HG03135 (cell line): ENCODE data around the gene PDYN.
"Not testable (repeated sequence)": the region's sequence is repeated elsewhere in the genome, so short reads cannot be mapped to it uniquely, and the experiment has no call there.

Experiments used
- ATAC-seq: cut with Tn5 transposase; IDR thresholded peaks from one replicate; pipeline ENCODE4 v1.9.1; 2021; ENCODE audit warnings: mild to moderate bottlenecking, moderate library complexity; ENCODE audit not compliant: unreplicated experiment

The PDYN gene

GRCh38 chr20:1993986-1994385 is at the start of gene PDYN:
Gene PDYN (minus strand): TSS chr20:1994058. CDS start chr20:1983084, 10,974 bp downstream.
- no peak for ATAC-seq

- no peak for ATAC-seq
Measured at GRCh38 chr20:2042400-2042799, 48.5 kb upstream of the PDYN start.

- no peak for ATAC-seq
Measured at GRCh38 chr20:2038161-2038560, 44.3 kb upstream of the PDYN start.

GRCh38 chr20:2037296-2037914 is 43.5 kb upstream of the PDYN start:
- ATAC-seq = no peak

GRCh38 chr20:2036357-2036756 is 42.5 kb upstream of the PDYN start:
- not testable (repeated sequence) for ATAC-seq

GRCh38 chr20:2032168-2032567 is 38.3 kb upstream of the PDYN start:
- no peak for ATAC-seq

GRCh38 chr20:2026514-2026913 is 32.7 kb upstream of the PDYN start:
- ATAC-seq = no peak

- ATAC-seq = no peak
Measured at GRCh38 chr20:2026004-2026403, 32.1 kb upstream of the PDYN start.

- ATAC-seq = no peak
Measured at GRCh38 chr20:2023151-2023550, 29.3 kb upstream of the PDYN start.

GRCh38 chr20:2022163-2022562 is 28.3 kb upstream of the PDYN start:
- no peak for ATAC-seq

- no peak for ATAC-seq
Measured at GRCh38 chr20:2010533-2010932, 16.7 kb upstream of the PDYN start.

- no peak for ATAC-seq
Measured at GRCh38 chr20:2006452-2007361, 12.8 kb upstream of the PDYN start.

- no peak for ATAC-seq
Measured at GRCh38 chr20:2005831-2006426, 12.1 kb upstream of the PDYN start.

GRCh38 chr20:2005359-2005758 is 11.5 kb upstream of the PDYN start:
- ATAC-seq = no peak

- no peak for ATAC-seq
Measured at GRCh38 chr20:2004171-2004570, 10.3 kb upstream of the PDYN start.

GRCh38 chr20:2002365-2002764 is 8.5 kb upstream of the PDYN start:
- no peak for ATAC-seq

GRCh38 chr20:2001119-2001518 is 7.3 kb upstream of the PDYN start:
- no peak for ATAC-seq

- no peak for ATAC-seq
Measured at GRCh38 chr20:2000285-2000684, 6.4 kb upstream of the PDYN start.

GRCh38 chr20:1998715-1999114 is 4.9 kb upstream of the PDYN start:
- no peak for ATAC-seq

- ATAC-seq = no peak
Measured at GRCh38 chr20:1998193-1998520, 4.3 kb upstream of the PDYN start.

- ATAC-seq = no peak
Measured at GRCh38 chr20:1997483-1998192, 3.8 kb upstream of the PDYN start.
